Endothelial cell of umbilical vein (primary cell): Measurements from ENCODE around the gene KLHL4. TPM values are rescaled to one million over a fixed set of nuclear protein-coding genes. Genes with fewer than 3 reads are reported as not detected.

Experiments used
- BruUV-seq: library from RNA; stranded (reverse); fragments of 400-500 nt; replicated peaks from 2 replicates; lab custom pipeline; 2021; lab: Mats Ljungman, UMichigan
- CTCF ChIA-PET: fragments of 300-600, 350-600 bp; sonication (Branson Sonifier 250); formaldehyde crosslinking; loops from one replicate; lab custom pipeline; 2021; ENCODE audit warnings: antibody characterized with exemption, inconsistent platforms; lab: Charles Lee
- POLR2A ChIA-PET: fragments of 300-600, 350-600 bp; sonication (Branson Sonifier 250); formaldehyde crosslinking; loops from one replicate; lab custom pipeline; 2021; ENCODE audit warnings: antibody characterized with exemption, inconsistent platforms; lab: Charles Lee
- DNase-seq: peaks from one replicate; pipeline ENCODE4 v3.0.0-alpha.2; 2011; ENCODE audit warnings: low read depth, low spot score
- FAIRE-seq: peaks from 2 replicates; lab custom pipeline; 2011; peaks lifted over from hg19 to GRCh38; lab: Jason Lieb, UNC
- H2AFZ ChIP-seq: 2 replicates; pipeline ENCODE4 v1.6.0; 2012; ENCODE audit warnings: low read depth, low read length, control low read depth, inconsistent platforms
- H3K27ac ChIP-seq: 2 replicates; pipeline ENCODE4 v1.5.1; 2011; ENCODE audit warnings: low read depth, mild to moderate bottlenecking, control low read depth, low read length, moderate library complexity; ENCODE audit not compliant: insufficient read depth
- H3K27me3 ChIP-seq, 2 experiments: 2 replicates each; pipeline versions ENCODE4 v1.6.0 to v1.6.1; 2011; ENCODE audit warnings: low read length in 2 of 2, mixed read lengths in 1 of 2; ENCODE audit not compliant: control insufficient read depth in 2 of 2, insufficient read depth in 2 of 2
- H3K36me3 ChIP-seq, 2 experiments: 2 replicates in 1 of 2; 3 replicates in 1 of 2; pipeline ENCODE4 v1.5.1; 2011; ENCODE audit warnings: low read length in 2 of 2, mild to moderate bottlenecking in 1 of 2, moderate library complexity in 1 of 2; ENCODE audit not compliant: control insufficient read depth in 2 of 2, insufficient read depth in 2 of 2; ENCODE audit errors: extremely low read depth in 1 of 2
- H3K4me1 ChIP-seq: 3 replicates; pipeline ENCODE4 v1.5.1; 2011; ENCODE audit warnings: mild to moderate bottlenecking, low read length; ENCODE audit not compliant: control insufficient read depth, insufficient read depth; ENCODE audit errors: extremely low read depth
- H3K4me2 ChIP-seq: 2 replicates; pipeline ENCODE4 v1.6.1; 2011; ENCODE audit warnings: low read length, control low read depth, mixed read lengths; ENCODE audit not compliant: insufficient read depth
- H3K4me3 ChIP-seq, 3 experiments: fragments of 200-600 bp in 1 of 3; sonication (generic), shearing (Covaris generic) in 1 of 3; replicated peaks in 1 of 3; 2 replicates each; pipeline ENCODE4 v1.5.1; 2011 to 2016; ENCODE audit warnings: control low read depth in 3 of 3, low read length in 3 of 3, mild to moderate bottlenecking in 2 of 3, inconsistent platforms in 1 of 3, low read depth in 1 of 3, moderate library complexity in 1 of 3; ENCODE audit not compliant: insufficient read depth in 1 of 3
- H3K79me2 ChIP-seq: 2 replicates; pipeline ENCODE4 v1.6.0; 2012; ENCODE audit warnings: low read length, inconsistent platforms; ENCODE audit not compliant: control insufficient read depth, insufficient read depth
- H3K9ac ChIP-seq: replicated peaks from 2 replicates; pipeline ENCODE3; 2011; ENCODE audit warnings: low read length, control low read depth; ENCODE audit not compliant: insufficient read depth; ENCODE audit errors: extremely low read depth
- H3K9me1 ChIP-seq: replicated peaks from 3 replicates; pipeline ENCODE4 v1.6.0; 2011; ENCODE audit warnings: mild to moderate bottlenecking, low read length; ENCODE audit not compliant: control insufficient read depth, insufficient read depth; ENCODE audit errors: extremely low read depth
- H3K9me3 ChIP-seq: replicated peaks from 2 replicates; pipeline ENCODE4 v1.5.1; 2012; ENCODE audit warnings: low read length, inconsistent platforms; ENCODE audit not compliant: control insufficient read depth, insufficient read depth
- H4K20me1 ChIP-seq: replicated peaks from 2 replicates; pipeline ENCODE3; 2011; ENCODE audit warnings: mild to moderate bottlenecking, low read length; ENCODE audit not compliant: control insufficient read depth, insufficient read depth; ENCODE audit errors: extremely low read depth
- EZH2 ChIP-seq: IDR thresholded peaks from 2 replicates; pipeline ENCODE4 v1.6.1; 2012; ENCODE audit warnings: borderline replicate concordance, low read depth, mild to moderate bottlenecking, moderate library complexity, low read length, inconsistent platforms; ENCODE audit not compliant: severe bottlenecking
- FOS ChIP-seq: IDR thresholded peaks from 2 replicates; pipeline ENCODE4 v1.6.1; 2011; ENCODE audit warnings: mild to moderate bottlenecking, low read length, moderate library complexity, borderline replicate concordance; ENCODE audit not compliant: insufficient read depth
- GATA2 ChIP-seq: IDR thresholded peaks from 2 replicates; pipeline ENCODE4 v1.7.0; 2011; ENCODE audit warnings: low read depth, mild to moderate bottlenecking, moderate library complexity, mixed read lengths, low read length; ENCODE audit not compliant: insufficient read length, insufficient read depth
- JUN ChIP-seq: IDR thresholded peaks from 2 replicates; pipeline ENCODE4 v1.6.1; 2011; ENCODE audit warnings: borderline replicate concordance, low read depth; ENCODE audit not compliant: insufficient read length, insufficient read depth
- MAX ChIP-seq: IDR thresholded peaks from 2 replicates; pipeline ENCODE4 v1.6.1; 2011; ENCODE audit not compliant: insufficient read depth, insufficient read length
- MYC ChIP-seq: IDR thresholded peaks from one replicate; pipeline ENCODE4 v1.6.1; 2011; ENCODE audit warnings: mild to moderate bottlenecking, low read depth, low read length
- POLR2A ChIP-seq: IDR thresholded peaks from 2 replicates; pipeline ENCODE4 v1.6.1; 2012; ENCODE audit warnings: low read depth, mild to moderate bottlenecking, control low read depth, low read length
- POLR2AphosphoS5 ChIP-seq: IDR thresholded peaks from 2 replicates; pipeline ENCODE4 v1.6.1; 2012; ENCODE audit warnings: low read depth, mild to moderate bottlenecking, control low read depth, low read length, moderate library complexity; ENCODE audit not compliant: insufficient read depth
- dilution Hi-C: fragments of 300-500 bp; cut with MboI; formaldehyde crosslinking; loops from one replicate; pipeline ENCODE4 v1.15.0; 2019; ENCODE audit warnings: low sequenced_read_pairs; ENCODE audit not compliant: extremely low pct_ligation_motif_present
- intact Hi-C: fragments of 100-400 bp; cut with micrococcal nuclease; formaldehyde crosslinking; loops from one replicate; pipeline ENCODE4 v1.10.0; 2022
- polyA plus RNA-seq, 4 experiments: library from polyadenylated mRNA; depleted of rRNA in 3 of 4; stranded (reverse) in 3 of 4; unstranded in 1 of 4; fragments of >200 nt; gene quantifications; 2 replicates each; pipeline versions ENCODE4 v1.2.1 to v1.2.3, GENCODE V29; 2011 to 2012; ENCODE audit warnings: missing spikeins in 1 of 4
- total RNA-seq: library from RNA; stranded (reverse); gene quantifications from 2 replicates; pipeline ENCODE4 v1.2.3, GENCODE V29; 2021
- TF ChIP-seq, protein P1 (sequence below), 2 donors: IDR thresholded peaks; 1 replicate in 1 of 2; 2 replicates in 1 of 2; pipeline ENCODE4 v1.5.1; 2011; ENCODE audit warnings: low read length in 2 of 2, mild to moderate bottlenecking in 2 of 2, moderate library complexity in 2 of 2, control low read depth in 1 of 2, inconsistent platforms in 1 of 2, low read depth in 1 of 2; ENCODE audit not compliant: insufficient read depth in 1 of 2; ENCODE audit errors: extremely low read depth in 1 of 2

The KLHL4 gene
- total and polyA plus RNA-seq, 2 donors (not counting 3 experiments of a cell fraction or from before 2014, with no cell fraction given), result 9.8 to 19.3 TPM

DNA sequence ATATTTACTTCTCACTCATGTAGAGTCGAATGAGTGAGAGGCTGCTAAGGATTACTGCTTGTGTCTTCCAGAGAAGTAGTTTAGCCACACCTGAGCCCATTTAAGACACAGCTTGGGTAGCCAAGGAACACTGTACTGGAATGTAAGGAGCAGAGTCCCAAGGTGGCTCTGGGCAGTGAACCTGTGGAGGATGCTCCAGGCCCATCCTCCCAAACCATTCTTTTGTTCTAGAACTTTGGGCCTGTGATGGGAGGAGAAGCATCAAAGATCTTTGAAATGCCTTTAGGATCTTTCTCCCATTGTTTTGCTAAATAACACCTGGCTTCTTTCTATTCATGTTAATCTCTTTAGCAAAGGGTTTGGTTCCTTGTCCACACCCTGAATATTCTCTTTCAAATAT is 162.2 kb downstream of the KLHL4 start:
- Histone ChIP-seq H3K27me3 (no peaks in the 10 kb centered on the region), H3K4me3 (no peak overlapping the region), H3K9me1 (no peaks in the 10 kb centered on the region), H3K36me3 (no peaks in the 10 kb centered on the region), H3K9me3 (no peaks in the 10 kb centered on the region), H3K27ac (no peak overlapping the region), H4K20me1 (no peaks in the 10 kb centered on the region), H2AFZ (no peak overlapping the region), H3K79me2 (no peaks in the 10 kb centered on the region), H3K4me1 (no peaks in the 10 kb centered on the region), H3K4me2 (no peak overlapping the region), H3K9ac (no peak overlapping the region)
- no peak for TF ChIP-seq GATA2
- no peak for TF ChIP-seq FOS
- no peak for TF ChIP-seq EZH2
- TF ChIP-seq MYC, result no peak
- TF ChIP-seq JUN, result no peak
- TF ChIP-seq POLR2A, result no peak
- TF ChIP-seq, protein P1, sequence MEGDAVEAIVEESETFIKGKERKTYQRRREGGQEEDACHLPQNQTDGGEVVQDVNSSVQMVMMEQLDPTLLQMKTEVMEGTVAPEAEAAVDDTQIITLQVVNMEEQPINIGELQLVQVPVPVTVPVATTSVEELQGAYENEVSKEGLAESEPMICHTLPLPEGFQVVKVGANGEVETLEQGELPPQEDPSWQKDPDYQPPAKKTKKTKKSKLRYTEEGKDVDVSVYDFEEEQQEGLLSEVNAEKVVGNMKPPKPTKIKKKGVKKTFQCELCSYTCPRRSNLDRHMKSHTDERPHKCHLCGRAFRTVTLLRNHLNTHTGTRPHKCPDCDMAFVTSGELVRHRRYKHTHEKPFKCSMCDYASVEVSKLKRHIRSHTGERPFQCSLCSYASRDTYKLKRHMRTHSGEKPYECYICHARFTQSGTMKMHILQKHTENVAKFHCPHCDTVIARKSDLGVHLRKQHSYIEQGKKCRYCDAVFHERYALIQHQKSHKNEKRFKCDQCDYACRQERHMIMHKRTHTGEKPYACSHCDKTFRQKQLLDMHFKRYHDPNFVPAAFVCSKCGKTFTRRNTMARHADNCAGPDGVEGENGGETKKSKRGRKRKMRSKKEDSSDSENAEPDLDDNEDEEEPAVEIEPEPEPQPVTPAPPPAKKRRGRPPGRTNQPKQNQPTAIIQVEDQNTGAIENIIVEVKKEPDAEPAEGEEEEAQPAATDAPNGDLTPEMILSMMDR (IDR thresholded peaks at IDR 0.05; ENCODE audit: extremely low read depth in 1 of 2, insufficient read depth in 1 of 2, low read depth in 1 of 2, low read length in 2 of 2), result no peak
- TF ChIP-seq MAX, result no peak
- TF ChIP-seq POLR2AphosphoS5, result no peak
- no peak for FAIRE-seq
- DNase-seq, result no peak
- ChIA-PET CTCF (no interaction called here), POLR2A (interaction anchor here (0.6 kb wide), 1 partner anchor 43 kb away, joined by 3 read pairs; no protein-coding TSS in a partner anchor)
- BruUV-seq, result no TSS peak
- dilution Hi-C loops (no loop called here), intact Hi-C loops (no loop called here)
